OCI-LY3 (cell line): Measurements from ENCODE around the gene DIPK1A.
"Not testable (repeated sequence)": the region's sequence is repeated elsewhere in the genome, so short reads cannot be mapped to it uniquely, and the experiment has no call there.

Experiments
- H2AFZ ChIP-seq: fragments of 200-600, 300-600 bp; shearing (Covaris generic); 2 replicates; pipeline ENCODE4 v1.6.0; 2014; ENCODE audit warnings: antibody characterized with exemption, low read depth, low read length
- H3K27ac ChIP-seq: fragments of 200-600, 300-600 bp; sonication (generic); 2 replicates; pipeline ENCODE4 v1.5.1; 2014; ENCODE audit warnings: mild to moderate bottlenecking, low read length, moderate library complexity, mixed read lengths
- H3K27me3 ChIP-seq: fragments of 200-600, 300-600 bp; sonication (generic); 2 replicates; pipeline ENCODE4 v1.6.1; 2014; ENCODE audit warnings: low read depth, low read length, mixed read lengths
- H3K36me3 ChIP-seq: fragments of 200-600, 300-600 bp; sonication (generic); replicated peaks from 2 replicates; pipeline ENCODE3; 2014; ENCODE audit warnings: low read depth, low read length, mixed read lengths
- H3K4me1 ChIP-seq: fragments of 300-600, 200-600 bp; sonication (generic); 2 replicates; pipeline ENCODE4 v1.6.1; 2014; ENCODE audit warnings: low read length, mixed read lengths
- H3K4me2 ChIP-seq: fragments of 200-600, 300-600 bp; sonication (generic); 2 replicates; pipeline ENCODE4 v1.6.1; 2014; ENCODE audit warnings: low read length, mixed read lengths
- H3K4me3 ChIP-seq: fragments of 300-600, 200-600 bp; sonication (generic); 2 replicates; pipeline ENCODE4 v1.5.1; 2014; ENCODE audit warnings: antibody characterized with exemption, mild to moderate bottlenecking, low read length, moderate library complexity
- H3K79me2 ChIP-seq: fragments of 300-600, 200-600 bp; shearing (Covaris generic); 2 replicates; pipeline ENCODE4 v1.6.1; 2014; ENCODE audit warnings: mild to moderate bottlenecking, low read length, mixed read lengths
- H3K9ac ChIP-seq: fragments of 300-600, 200-600 bp; shearing (Covaris generic); 2 replicates; pipeline ENCODE4 v1.6.0; 2014; ENCODE audit warnings: mild to moderate bottlenecking, low read length, moderate library complexity
- H3K9me3 ChIP-seq: fragments of 200-600, 300-600 bp; shearing (Covaris generic); 2 replicates; pipeline ENCODE4 v1.6.1; 2014; ENCODE audit warnings: low read length, mixed read lengths; ENCODE audit not compliant: insufficient read depth
- H4K20me1 ChIP-seq: fragments of 200-600, 300-600 bp; sonication (generic); 2 replicates; pipeline ENCODE4 v1.6.1; 2016; ENCODE audit warnings: low read length, mixed read lengths; ENCODE audit not compliant: insufficient read depth
- CTCF ChIP-seq: fragments of 200-600, 300-600 bp; sonication (generic); IDR thresholded peaks from 2 replicates; pipeline ENCODE4 v1.5.1; 2014; ENCODE audit warnings: antibody characterized with exemption, low read length, low read depth
- EZH2phosphoT487 ChIP-seq: fragments of 200-600 bp; shearing (Covaris generic); IDR thresholded peaks from 2 replicates; pipeline ENCODE4 v1.6.1; 2018; ENCODE audit warnings: antibody characterized with exemption, mixed run types, low read depth

DIPK1A gene

GRCh38 chr1:92900539-92900938, 60.7 kb downstream of the DIPK1A start:
- peaks cover 10% of the 10 kb centered on the region for H3K4me1 ChIP-seq
- no peak for TF ChIP-seq EZH2phosphoT487
- TF ChIP-seq CTCF = no peak

GRCh38 chr1:92899780-92900179, 61.5 kb downstream of the DIPK1A start:
- Histone ChIP-seq H3K36me3 (peaks cover 10% of the 10 kb centered on the region), H4K20me1 (no peaks in the 10 kb centered on the region), H3K4me2 (no peak overlapping the region), H3K27ac (no peak overlapping the region), H3K4me3 (no peak overlapping the region), H3K79me2 (no peaks in the 10 kb centered on the region), H3K9ac (no peak overlapping the region), H3K9me3 (no peaks in the 10 kb centered on the region), H3K27me3 (no peaks in the 10 kb centered on the region), H2AFZ (no peak overlapping the region), H3K4me1 (peaks cover 10% of the 10 kb centered on the region)
- TF ChIP-seq CTCF (no peak), EZH2phosphoT487 (no peak)

More at GRCh38 chr1:92900539-92900938, 60.7 kb downstream of the DIPK1A start:
- no peak overlapping the region for H3K4me3 ChIP-seq
- no peak overlapping the region for H3K9ac ChIP-seq
- H3K27ac ChIP-seq = no peak overlapping the region
- no peak overlapping the region for H2AFZ ChIP-seq
- no peaks in the 10 kb centered on the region for H3K9me3 ChIP-seq
- no peak overlapping the region for H3K4me2 ChIP-seq
- no peaks in the 10 kb centered on the region for H4K20me1 ChIP-seq
- H3K27me3 ChIP-seq = no peaks in the 10 kb centered on the region
- H3K79me2 ChIP-seq = no peaks in the 10 kb centered on the region
- H3K36me3 ChIP-seq = peaks cover 10% of the 10 kb centered on the region

GRCh38 chr1:92898053-92898452, 63.2 kb downstream of the DIPK1A start:
- H2AFZ ChIP-seq, H3K9me3 ChIP-seq, H3K9ac ChIP-seq, H4K20me1 ChIP-seq, H3K4me1 ChIP-seq, H3K79me2 ChIP-seq, H3K27me3 ChIP-seq, H3K27ac ChIP-seq, H3K4me3 ChIP-seq: not testable (repeated sequence)
- Histone ChIP-seq H3K36me3 (peaks cover 10% of the 10 kb centered on the region), H3K4me2 (peak overlapping the region; percentile 20; the same call in 1 of the 2 replicates)

- H3K4me3 ChIP-seq = no peak overlapping the region
These were observed 73.8 kb downstream of the DIPK1A start for GRCh38 chr1:92887465-92887864.

More at GRCh38 chr1:92887465-92887864, 73.8 kb downstream of the DIPK1A start:
- Histone ChIP-seq H3K36me3 (no peaks in the 10 kb centered on the region), H2AFZ (no peak overlapping the region), H3K9me3 (no peaks in the 10 kb centered on the region), H3K27ac (no peak overlapping the region), H3K9ac (no peak overlapping the region), H4K20me1 (peaks cover 8% of the 10 kb centered on the region; the same call in 1 of the 2 replicates), H3K79me2 (peaks cover 15% of the 10 kb centered on the region), H3K27me3 (no peaks in the 10 kb centered on the region), H3K4me2 (no peak overlapping the region), H3K4me1 (peaks cover 3% of the 10 kb centered on the region; the same call in 1 of the 2 replicates)
- no peak for TF ChIP-seq EZH2phosphoT487
- TF ChIP-seq CTCF = no peak
